Measurements from ENCODE around the gene SIGLEC8.

- TF ChIP-seq CTCF (conservative IDR thresholded peaks at IDR 0.05; ENCODE audit: low read length) (peak; percentile 85), EZH2phosphoT487 (IDR thresholded peaks at IDR 0.05; ENCODE audit: borderline replicate concordance) (no peak)
Measured at GRCh38 chr19:51473009-51473707, 14.9 kb upstream of the SIGLEC8 start.
